Panc1 (cell line): ENCODE data around the gene BCLAF1.

Source experiments
- CTCF ChIP-seq: fragments of 450-650 bp; IDR thresholded peaks from 2 replicates; pipeline ENCODE4 v1.5.1; 2017; ENCODE audit warnings: mild to moderate bottlenecking
- POLR2AphosphoS5 ChIP-seq: IDR thresholded peaks from 2 replicates; pipeline ENCODE4 v1.6.1; 2012; ENCODE audit warnings: mild to moderate bottlenecking, low read depth, low read length, moderate library complexity
- TF ChIP-seq, protein P1 (sequence below), 2 experiments: IDR thresholded peaks; 2 replicates each; pipeline ENCODE4 v1.6.1; 2011 to 2012; ENCODE audit warnings: low read depth in 2 of 2, control low read depth in 1 of 2, low read length in 1 of 2, mild to moderate bottlenecking in 1 of 2, moderate library complexity in 1 of 2; ENCODE audit not compliant: insufficient read depth in 1 of 2

- TF ChIP-seq CTCF (no peak; the same call in 1 of the 2 replicates), POLR2AphosphoS5 (no peak)
- TF ChIP-seq, protein P1, sequence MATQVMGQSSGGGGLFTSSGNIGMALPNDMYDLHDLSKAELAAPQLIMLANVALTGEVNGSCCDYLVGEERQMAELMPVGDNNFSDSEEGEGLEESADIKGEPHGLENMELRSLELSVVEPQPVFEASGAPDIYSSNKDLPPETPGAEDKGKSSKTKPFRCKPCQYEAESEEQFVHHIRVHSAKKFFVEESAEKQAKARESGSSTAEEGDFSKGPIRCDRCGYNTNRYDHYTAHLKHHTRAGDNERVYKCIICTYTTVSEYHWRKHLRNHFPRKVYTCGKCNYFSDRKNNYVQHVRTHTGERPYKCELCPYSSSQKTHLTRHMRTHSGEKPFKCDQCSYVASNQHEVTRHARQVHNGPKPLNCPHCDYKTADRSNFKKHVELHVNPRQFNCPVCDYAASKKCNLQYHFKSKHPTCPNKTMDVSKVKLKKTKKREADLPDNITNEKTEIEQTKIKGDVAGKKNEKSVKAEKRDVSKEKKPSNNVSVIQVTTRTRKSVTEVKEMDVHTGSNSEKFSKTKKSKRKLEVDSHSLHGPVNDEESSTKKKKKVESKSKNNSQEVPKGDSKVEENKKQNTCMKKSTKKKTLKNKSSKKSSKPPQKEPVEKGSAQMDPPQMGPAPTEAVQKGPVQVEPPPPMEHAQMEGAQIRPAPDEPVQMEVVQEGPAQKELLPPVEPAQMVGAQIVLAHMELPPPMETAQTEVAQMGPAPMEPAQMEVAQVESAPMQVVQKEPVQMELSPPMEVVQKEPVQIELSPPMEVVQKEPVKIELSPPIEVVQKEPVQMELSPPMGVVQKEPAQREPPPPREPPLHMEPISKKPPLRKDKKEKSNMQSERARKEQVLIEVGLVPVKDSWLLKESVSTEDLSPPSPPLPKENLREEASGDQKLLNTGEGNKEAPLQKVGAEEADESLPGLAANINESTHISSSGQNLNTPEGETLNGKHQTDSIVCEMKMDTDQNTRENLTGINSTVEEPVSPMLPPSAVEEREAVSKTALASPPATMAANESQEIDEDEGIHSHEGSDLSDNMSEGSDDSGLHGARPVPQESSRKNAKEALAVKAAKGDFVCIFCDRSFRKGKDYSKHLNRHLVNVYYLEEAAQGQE (IDR thresholded peaks at IDR 0.05; ENCODE audit: insufficient read depth in 1 of 2, low read depth in 2 of 2, low read length in 1 of 2) = no peak
These were observed 62.8 kb downstream of the BCLAF1 start for GRCh38 chr6:136226674-136227377.
